SHP77 treated with DMSO at 0.1 percent for 48 hours (cell line): ENCODE measurements around the gene KANSL3.
A peak's percentile ranks its signal among the peaks of the same experiment; 100 is the strongest.
"Not testable (repeated sequence)": the region's sequence is repeated elsewhere in the genome, so short reads cannot be mapped to it uniquely, and the experiment has no call there.

ENCODE experiments used
- DNase-seq: peaks from one replicate; lab custom pipeline; 2025; lab: John Stamatoyannopoulos, UW

KANSL3 gene

GRCh38 chr2:96638144-96639121 lies at the start of gene KANSL3:
KANSL3 (minus strand) TSS chr2:96638312; CDS start chr2:96637135, 1,177 bp downstream.
- DNase-seq, result peak; percentile 59

- no peak for DNase-seq
These were observed 49.2 kb upstream of the KANSL3 start for GRCh38 chr2:96687266-96687665.

- peak; percentile 85 for DNase-seq
These were observed 47.7 kb upstream of the KANSL3 start for GRCh38 chr2:96685577-96686459.

DNA sequence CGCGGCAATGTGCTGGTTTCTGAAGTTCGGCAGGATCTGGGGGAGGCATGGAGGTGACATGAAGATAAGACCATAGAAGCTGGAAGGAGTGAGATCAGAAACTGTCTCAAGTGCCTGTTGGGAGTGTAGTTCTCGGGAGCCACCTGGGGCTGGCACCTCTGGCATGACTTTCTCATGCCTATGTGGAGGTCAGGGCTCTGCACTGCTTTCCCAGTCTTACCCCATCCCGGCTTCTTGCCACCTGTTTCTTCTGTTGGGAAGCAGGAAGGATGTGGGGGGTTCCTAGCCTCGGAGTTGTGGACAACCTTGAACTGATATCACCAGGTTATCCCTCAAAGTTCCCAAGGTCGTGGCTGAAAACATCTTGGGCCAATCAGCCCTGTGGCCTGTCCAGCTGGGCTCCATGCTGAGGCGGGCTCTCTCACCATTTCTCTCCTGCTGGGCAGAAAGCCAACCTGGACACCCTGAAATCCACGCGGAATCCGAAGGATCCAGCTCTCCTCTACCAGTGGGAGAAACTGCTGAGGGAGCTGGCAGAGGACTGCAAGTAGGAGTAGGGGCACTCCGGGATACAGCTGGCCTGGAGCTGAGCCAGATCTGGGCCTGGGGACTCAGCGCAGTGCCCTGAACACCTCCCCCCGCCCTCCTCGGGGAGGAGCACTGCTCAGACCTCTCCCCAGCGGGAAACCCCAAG lies 46.9 kb upstream of the KANSL3 start:
- no peak for DNase-seq

GRCh38 chr2:96683972-96684820 lies 46.1 kb upstream of the KANSL3 start:
- DNase-seq, result no peak

DNA sequence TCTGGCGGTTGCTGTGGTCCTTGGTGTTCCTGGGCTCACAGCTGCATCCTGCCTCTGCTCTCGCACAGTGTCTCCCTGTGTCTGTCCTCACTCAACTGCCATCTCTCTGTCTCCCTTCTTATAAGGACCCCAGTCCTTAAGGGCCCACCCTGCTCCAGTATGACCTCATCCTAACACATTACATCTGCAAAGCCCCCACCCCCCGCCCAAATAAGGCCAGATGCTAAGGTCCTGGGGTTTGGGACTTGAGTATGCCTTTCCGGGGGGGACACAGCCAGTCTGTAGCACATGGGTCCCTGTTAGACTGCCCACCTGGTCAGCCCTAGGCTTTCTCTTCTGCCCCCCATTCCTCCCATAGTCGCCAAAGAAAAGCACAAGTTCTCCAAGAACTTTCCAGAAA lies 45.2 kb upstream of the KANSL3 start:
- no peak for DNase-seq

- DNase-seq, result no peak
These were observed 43.4 kb upstream of the KANSL3 start for GRCh38 chr2:96681540-96681939.

DNA sequence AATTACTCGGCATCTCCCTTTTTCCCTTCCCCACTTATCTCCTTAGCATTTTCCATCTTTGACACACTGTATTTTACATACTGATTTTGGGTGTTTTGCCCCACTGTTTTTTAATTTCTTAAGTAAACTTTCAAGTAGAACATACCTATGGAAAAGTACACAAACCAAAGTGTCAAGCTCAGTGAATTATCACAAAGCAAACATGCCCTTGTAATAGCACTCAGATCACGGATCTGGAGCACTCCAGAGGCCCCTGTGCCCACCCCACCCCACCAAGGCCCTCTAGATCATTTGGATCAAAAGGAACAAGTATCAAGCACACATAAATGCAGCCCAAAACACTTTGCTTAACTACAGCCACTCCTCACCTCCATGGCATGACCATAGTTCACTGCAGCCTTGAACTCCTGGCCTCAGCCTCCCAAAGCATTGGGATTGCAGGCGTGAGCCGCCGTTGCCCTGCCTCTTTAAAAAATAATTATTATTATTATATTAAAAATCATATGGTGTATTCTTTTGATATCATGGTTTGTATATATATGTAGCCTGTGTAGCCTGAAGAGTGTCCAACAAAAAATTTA lies 42.5 kb upstream of the KANSL3 start:
- DNase-seq, result no peak

- DNase-seq, result no peak
These were observed 41.7 kb upstream of the KANSL3 start for GRCh38 chr2:96679848-96680247.

DNA sequence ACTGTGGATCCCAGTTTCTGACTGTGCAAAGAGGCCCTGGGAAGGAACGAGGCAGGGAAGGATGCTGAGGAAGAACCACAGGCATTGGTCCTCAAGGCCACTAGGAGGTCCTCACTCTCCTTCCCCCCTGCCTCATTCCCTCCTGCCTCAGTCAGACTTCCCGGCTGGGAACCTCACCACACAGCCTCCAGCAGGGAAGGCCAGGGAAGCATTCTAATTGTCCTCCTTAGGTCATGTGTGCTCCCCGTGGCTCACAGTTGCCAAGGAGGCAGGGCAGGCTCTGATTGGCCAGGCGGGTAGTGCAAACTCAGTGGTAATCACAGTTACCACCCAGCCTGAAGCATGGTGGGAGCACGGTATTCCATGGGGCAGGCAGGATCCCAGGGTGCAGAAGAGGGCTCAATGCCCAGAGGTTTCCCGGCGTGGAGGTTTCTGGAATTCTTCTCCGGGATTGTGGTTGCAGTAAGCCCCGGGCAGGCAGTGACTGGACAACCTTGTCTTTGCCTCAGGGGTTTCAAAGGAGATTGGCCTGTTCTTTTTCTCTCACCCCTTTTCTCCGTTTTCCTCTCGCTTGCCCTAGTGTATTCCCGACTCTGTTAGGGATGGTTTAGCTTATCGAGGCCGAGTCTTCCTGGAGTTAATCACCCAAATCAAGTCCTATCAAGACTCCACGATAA lies 31.6 kb upstream of the KANSL3 start:
- no peak for DNase-seq

DNA sequence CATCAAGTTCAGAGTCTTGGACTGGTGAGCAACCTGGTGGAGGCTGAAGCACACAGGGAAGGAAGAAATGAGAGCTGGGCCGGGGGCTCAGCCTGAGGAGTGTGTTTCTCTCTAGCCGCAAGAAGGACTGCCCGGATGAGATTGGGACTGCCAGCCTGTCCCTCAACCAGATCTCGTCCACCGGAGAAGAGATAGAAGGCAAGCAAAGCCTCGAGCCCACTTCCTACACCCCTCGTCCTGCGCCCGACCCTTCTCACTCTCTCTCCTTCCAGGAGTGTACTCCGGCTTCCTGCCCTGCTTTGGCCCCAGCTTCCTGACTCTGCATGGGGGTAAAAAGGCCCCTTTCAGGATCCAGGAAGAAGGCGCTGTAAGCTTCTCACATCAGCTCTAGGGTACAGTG lies 30.7 kb upstream of the KANSL3 start:
- no peak for DNase-seq

GRCh38 chr2:96665717-96666116 lies 27.6 kb upstream of the KANSL3 start:
- DNase-seq, result not testable (repeated sequence)

- DNase-seq, result no peak
These were observed 27.0 kb upstream of the KANSL3 start for GRCh38 chr2:96665083-96665569.

GRCh38 chr2:96664366-96664925 lies 26.3 kb upstream of the KANSL3 start:
- no peak for DNase-seq

DNA sequence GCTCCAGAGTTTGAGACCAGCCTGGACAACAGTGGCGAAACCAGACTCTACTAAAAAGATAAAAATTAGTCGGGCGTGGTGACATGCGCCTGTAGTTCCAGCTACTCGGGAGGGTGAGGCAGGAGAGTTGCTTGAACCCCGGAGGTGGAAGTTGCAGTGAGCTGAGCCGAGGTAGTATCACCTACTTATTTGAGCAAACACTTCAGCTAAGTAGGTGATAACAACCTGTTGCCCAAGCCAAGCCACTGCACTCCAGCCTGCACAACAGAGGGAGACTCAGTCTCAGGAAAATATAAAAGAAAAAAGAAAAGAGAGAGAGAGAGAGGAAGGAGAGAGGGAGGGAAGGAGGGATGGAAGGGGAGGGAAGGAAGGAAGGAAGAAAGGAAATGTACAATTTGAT lies 25.7 kb upstream of the KANSL3 start:
- no peak for DNase-seq

DNA sequence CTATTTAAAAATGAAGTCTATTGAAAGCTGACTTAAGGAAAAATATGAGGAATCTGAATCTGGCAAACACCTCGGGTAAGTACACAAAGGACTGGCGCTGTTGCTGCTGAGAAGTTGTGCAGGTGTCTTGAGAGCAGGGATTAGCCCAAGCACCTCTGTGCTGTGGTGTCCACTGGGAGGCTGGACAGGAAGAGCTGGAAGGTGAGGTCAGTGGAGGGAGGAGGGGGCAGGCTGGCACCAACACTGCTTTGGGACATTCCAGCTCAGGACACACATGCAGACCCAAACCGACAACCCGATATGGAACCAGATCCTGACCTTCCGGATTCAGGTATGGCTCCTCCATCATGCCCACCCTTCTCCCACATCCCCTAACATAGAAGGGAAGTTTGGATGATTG lies 25.1 kb upstream of the KANSL3 start:
- DNase-seq, result no peak

DNA sequence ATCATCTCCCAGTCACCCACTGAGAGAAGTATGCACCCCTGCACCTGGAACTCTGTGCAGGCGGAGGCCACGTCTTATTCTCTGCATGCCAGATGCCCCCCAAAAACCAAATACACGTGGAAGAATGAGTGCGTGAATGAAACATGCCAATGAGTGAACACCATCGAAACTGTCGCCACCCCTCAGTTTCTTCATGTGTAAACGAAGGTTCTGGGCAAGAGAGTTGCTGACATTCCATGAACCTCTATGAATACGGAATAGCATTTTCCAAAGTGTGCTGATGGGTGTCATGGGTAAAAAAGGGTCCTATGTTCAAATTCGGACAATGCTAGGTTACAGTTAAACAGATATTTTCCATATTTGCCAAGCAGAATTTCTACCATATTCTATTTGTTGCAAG lies 24.2 kb upstream of the KANSL3 start:
- DNase-seq, result no peak

DNA sequence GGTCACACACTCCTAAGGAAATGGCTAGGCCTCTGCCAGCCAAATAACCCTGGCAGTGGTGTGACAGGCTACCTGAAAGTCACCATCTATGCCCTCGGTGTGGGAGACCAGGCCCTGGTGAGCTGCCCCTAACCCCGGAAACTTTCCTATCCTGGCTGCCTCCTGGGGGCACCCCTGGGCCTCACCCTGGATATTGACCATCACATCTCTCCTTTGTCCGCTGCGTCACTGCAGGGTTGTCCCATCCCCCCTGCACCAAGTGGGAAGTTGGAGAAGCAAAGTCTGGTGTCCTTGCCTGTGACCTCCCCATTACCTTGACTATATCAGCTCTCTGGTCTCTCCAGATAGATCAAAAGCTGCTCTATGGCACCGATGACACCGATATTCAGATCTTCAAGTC lies 23.2 kb upstream of the KANSL3 start:
- no peak for DNase-seq

GRCh38 chr2:96656540-96656939 lies 18.4 kb upstream of the KANSL3 start:
- no peak for DNase-seq

DNA sequence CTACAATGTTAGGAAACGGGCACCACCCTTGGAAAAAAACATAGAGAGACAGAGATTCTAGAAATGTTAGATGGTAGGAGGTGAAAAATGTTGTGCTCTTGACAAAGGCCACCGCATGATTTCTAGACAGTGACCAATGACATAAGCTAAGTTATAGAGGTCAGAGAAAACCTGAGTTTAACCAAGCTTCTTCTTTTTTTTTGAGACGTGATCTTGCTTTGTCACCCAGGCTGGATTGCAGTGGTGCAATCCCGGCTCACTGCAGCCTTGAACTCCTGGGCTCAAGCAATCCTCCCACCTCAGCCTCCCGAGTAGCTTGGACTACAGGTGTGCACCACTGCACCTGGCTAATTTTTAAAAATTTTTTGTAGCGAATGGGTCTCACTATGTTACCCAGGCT lies 17.4 kb upstream of the KANSL3 start:
- DNase-seq, result no peak
